ENCODE data around the gene THAP3. TPM values are rescaled to one million over a fixed set of nuclear protein-coding genes. Genes with fewer than 3 reads are reported as not detected.

Gene THAP3
- total RNA-seq, 1 experiment from 2014 or later, result 11.5 TPM

GRCh38 chr1:6631058-6631457 lies 6.4 kb downstream of the THAP3 start:
- no peak for DNase-seq
- Mint-ChIP-seq H3K27me3 (ENCODE audit: unreplicated experiment) (no peaks in the 10 kb centered on the region), H3K9me3 (ENCODE audit: low read depth, unreplicated experiment) (no peaks in the 10 kb centered on the region), H3K4me3 (ENCODE audit: low read depth, unreplicated experiment) (no peak overlapping the region), H3K4me1 (ENCODE audit: low read depth, unreplicated experiment) (no peaks in the 10 kb centered on the region), H3K36me3 (ENCODE audit: insufficient read depth, unreplicated experiment) (peaks cover 52% of the 10 kb centered on the region), H3K27ac (ENCODE audit: unreplicated experiment) (no peak overlapping the region)
- intact Hi-C loops (cut with micrococcal nuclease; ENCODE audit: unreplicated experiment), result no loop called here
- no TSS peak for BruUV-seq (replicated peaks)
- CTCF ChIA-PET, result no interaction called here
- no peak for TF ChIP-seq CTCF (IDR thresholded peaks at IDR 0.05; ENCODE audit: unreplicated experiment)

- H3K4me3 Mint-ChIP-seq (ENCODE audit: low read depth, unreplicated experiment), result no peak overlapping the region
- no peak for TF ChIP-seq CTCF (IDR thresholded peaks at IDR 0.05; ENCODE audit: unreplicated experiment)
- intact Hi-C loops (cut with micrococcal nuclease; ENCODE audit: unreplicated experiment), result no loop called here
- peaks cover 45% of the 10 kb centered on the region for H3K36me3 Mint-ChIP-seq (ENCODE audit: insufficient read depth, unreplicated experiment)
- no peaks in the 10 kb centered on the region for H3K27me3 Mint-ChIP-seq (ENCODE audit: unreplicated experiment)
- H3K9me3 Mint-ChIP-seq (ENCODE audit: low read depth, unreplicated experiment), result no peaks in the 10 kb centered on the region
- H3K27ac Mint-ChIP-seq (ENCODE audit: unreplicated experiment), result no peak overlapping the region
- BruUV-seq (replicated peaks), result no TSS peak
- H3K4me1 Mint-ChIP-seq (ENCODE audit: low read depth, unreplicated experiment), result no peaks in the 10 kb centered on the region
- CTCF ChIA-PET, result no interaction called here
- DNase-seq, result no peak
Observed at GRCh38 chr1:6632588-6633514, 8.2 kb downstream of the THAP3 start.

GRCh38 chr1:6634371-6635052 lies 9.8 kb downstream of the THAP3 start:
- CTCF ChIA-PET, result interaction anchor here (1.0 kb wide), 1 partner anchor 34 kb away, joined by 4 read pairs; no protein-coding TSS in a partner anchor
- Mint-ChIP-seq H3K9me3 (ENCODE audit: low read depth, unreplicated experiment) (no peaks in the 10 kb centered on the region), H3K4me3 (ENCODE audit: low read depth, unreplicated experiment) (no peak overlapping the region), H3K4me1 (ENCODE audit: low read depth, unreplicated experiment) (no peaks in the 10 kb centered on the region), H3K27me3 (ENCODE audit: unreplicated experiment) (no peaks in the 10 kb centered on the region), H3K27ac (ENCODE audit: unreplicated experiment) (no peak overlapping the region), H3K36me3 (ENCODE audit: insufficient read depth, unreplicated experiment) (peaks cover 47% of the 10 kb centered on the region)
- TF ChIP-seq CTCF (IDR thresholded peaks at IDR 0.05; ENCODE audit: unreplicated experiment), result no peak
- intact Hi-C loops (cut with micrococcal nuclease; ENCODE audit: unreplicated experiment), result no loop called here
- TSS peak; percentile 72 for BruUV-seq (replicated peaks)
- DNase-seq, result peak; percentile 64

- BruUV-seq (replicated peaks), result no TSS peak
- intact Hi-C loops (cut with micrococcal nuclease; ENCODE audit: unreplicated experiment), result no loop called here
- H3K27me3 Mint-ChIP-seq (ENCODE audit: unreplicated experiment), result no peaks in the 10 kb centered on the region
- no peak for DNase-seq
- H3K4me1 Mint-ChIP-seq (ENCODE audit: low read depth, unreplicated experiment), result no peaks in the 10 kb centered on the region
- no peak for TF ChIP-seq CTCF (IDR thresholded peaks at IDR 0.05; ENCODE audit: unreplicated experiment)
- peaks cover 49% of the 10 kb centered on the region for H3K36me3 Mint-ChIP-seq (ENCODE audit: insufficient read depth, unreplicated experiment)
- H3K9me3 Mint-ChIP-seq (ENCODE audit: low read depth, unreplicated experiment), result no peaks in the 10 kb centered on the region
- H3K27ac Mint-ChIP-seq (ENCODE audit: unreplicated experiment), result no peak overlapping the region
- H3K4me3 Mint-ChIP-seq (ENCODE audit: low read depth, unreplicated experiment), result no peak overlapping the region
- CTCF ChIA-PET, result interaction anchor here (1.0 kb wide), 1 partner anchor 35 kb away, joined by 4 read pairs; no protein-coding TSS in a partner anchor
Observed at GRCh38 chr1:6635161-6635909, 10.7 kb downstream of the THAP3 start.

All from Calu3 (cell line).